Fibroblast of skin of right quadriceps (primary cell): Measurements from ENCODE around the gene CASTOR1.

Source experiments
- DNase-seq: peaks from one replicate; pipeline ENCODE4 v3.0.0-alpha.2; 2013

CASTOR1 gene

GRCh38 chr22:30318799-30319419 lies 29.6 kb upstream of the CASTOR1 start:
- DNase-seq, result no peak

- no peak for DNase-seq
Observed at GRCh38 chr22:30317778-30318177, 28.5 kb upstream of the CASTOR1 start.

- no peak for DNase-seq
Observed at GRCh38 chr22:30315962-30316576, 26.8 kb upstream of the CASTOR1 start.

GRCh38 chr22:30314915-30315314 lies 25.6 kb upstream of the CASTOR1 start:
- DNase-seq, result no peak

- DNase-seq, result no peak
Observed at GRCh38 chr22:30313527-30314363, 24.4 kb upstream of the CASTOR1 start.

GRCh38 chr22:30312053-30312452 lies 22.7 kb upstream of the CASTOR1 start:
- DNase-seq, result peak; percentile 75

GRCh38 chr22:30310881-30311771 lies 21.8 kb upstream of the CASTOR1 start:
- peak; percentile 33 for DNase-seq

GRCh38 chr22:30309951-30310741 lies 20.8 kb upstream of the CASTOR1 start:
- DNase-seq, result peak; percentile 53

- DNase-seq, result peak; percentile 63
Observed at GRCh38 chr22:30308518-30309230, 19.4 kb upstream of the CASTOR1 start.

- DNase-seq, result no peak
Observed at GRCh38 chr22:30308093-30308492, 18.8 kb upstream of the CASTOR1 start.

- DNase-seq, result no peak
Observed at GRCh38 chr22:30307041-30307574, 17.8 kb upstream of the CASTOR1 start.

GRCh38 chr22:30306627-30307011 lies 17.3 kb upstream of the CASTOR1 start:
- DNase-seq, result no peak

- no peak for DNase-seq
Observed at GRCh38 chr22:30305906-30306626, 16.8 kb upstream of the CASTOR1 start.

GRCh38 chr22:30305519-30305905 lies 16.2 kb upstream of the CASTOR1 start:
- no peak for DNase-seq

- no peak for DNase-seq
Observed at GRCh38 chr22:30304495-30305244, 15.4 kb upstream of the CASTOR1 start.

GRCh38 chr22:30302810-30303138 lies 13.5 kb upstream of the CASTOR1 start:
- no peak for DNase-seq

- DNase-seq, result peak; percentile 72
Observed at GRCh38 chr22:30301995-30302809, 12.9 kb upstream of the CASTOR1 start.

- DNase-seq, result no peak
Observed at GRCh38 chr22:30299322-30299721, 10.0 kb upstream of the CASTOR1 start.
